Skin of body (tissue), 3 donors: ENCODE data around the gene DNAJC16. TPM values are rescaled to one million over a fixed set of nuclear protein-coding genes. Genes with fewer than 3 reads are reported as not detected.

Experiments used
- DNase-seq: peaks from one replicate; lab custom pipeline; 2025; lab: John Stamatoyannopoulos, UW
- small RNA-seq: library from RNA; depleted of rRNA; stranded (forward); fragments of <200 nt; gene quantifications from one replicate; pipeline ENCODE3, GENCODE V24; 2014; ENCODE audit warnings: low replicate concordance
- total RNA-seq: library from RNA; depleted of rRNA; stranded (reverse); fragments of >200 nt; gene quantifications from one replicate; pipeline ENCODE4 v1.2.3, GENCODE V29; 2014

Gene DNAJC16
- total RNA-seq, 1 donor from 2014 or later = 12.8 TPM

DNA sequence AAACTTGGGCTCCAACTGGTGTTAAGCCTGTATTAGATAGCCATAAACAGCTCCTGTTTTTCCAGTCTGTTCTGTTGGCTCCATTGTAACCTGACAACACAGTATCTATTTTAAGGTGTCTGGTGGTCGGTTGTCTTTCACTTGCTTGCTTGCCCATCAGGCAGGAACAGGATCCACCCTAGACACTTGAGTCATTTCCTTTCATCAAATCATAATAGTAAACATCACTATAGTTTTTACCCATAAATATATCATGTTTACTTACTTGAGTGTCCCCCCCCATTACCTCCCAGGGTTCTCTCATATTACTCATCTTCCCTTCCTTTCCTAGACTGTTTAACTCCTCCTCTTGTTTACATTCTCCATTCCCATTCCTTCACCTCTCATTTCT, 93.5 kb downstream of the DNAJC16 start:
- no peak for DNase-seq

GRCh38 chr1:15620902-15621682, 94.4 kb downstream of the DNAJC16 start:
- DNase-seq = no peak

- no peak for DNase-seq
These were observed 95.3 kb downstream of the DNAJC16 start for GRCh38 chr1:15621975-15622374.

GRCh38 chr1:15622712-15623373, 96.2 kb downstream of the DNAJC16 start:
- no peak for DNase-seq

- DNase-seq = no peak
These were observed 96.8 kb downstream of the DNAJC16 start for GRCh38 chr1:15623435-15623834.

DNA sequence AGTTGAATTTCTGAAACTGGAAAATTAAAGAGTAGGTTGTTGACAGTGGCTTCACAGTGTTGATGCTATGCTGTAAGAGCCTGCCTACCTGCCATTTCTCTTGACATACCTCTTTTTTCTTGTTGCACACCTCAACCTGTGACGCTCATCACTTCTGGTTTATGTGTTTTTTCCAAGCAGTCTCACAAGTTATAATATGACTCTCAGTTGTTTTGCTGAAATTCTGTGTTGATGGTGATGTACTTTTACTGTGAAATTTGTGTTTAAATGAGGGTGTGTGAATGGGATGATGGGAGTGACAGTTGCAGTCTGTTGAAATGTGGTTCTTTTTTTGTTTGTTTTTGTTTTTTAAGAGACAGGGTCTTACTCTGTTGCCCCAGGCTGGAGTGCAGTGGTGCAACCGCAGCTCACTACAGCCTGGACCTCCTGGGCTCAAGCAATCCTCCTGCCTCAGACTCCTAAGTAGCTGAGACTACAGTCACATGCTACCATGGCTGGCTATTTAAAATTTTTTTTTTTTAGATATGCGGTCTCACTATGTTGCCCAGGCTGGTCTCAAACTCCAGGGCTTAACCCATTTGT, 97.6 kb downstream of the DNAJC16 start:
- no peak for DNase-seq

GRCh38 chr1:15625056-15625917, 98.6 kb downstream of the DNAJC16 start:
- no peak for DNase-seq

Small RNAs within 50 kb of the gene (small RNA-seq; reads per million reads assigned to genes)
- gene CD24P1 = not detected
- not detected for gene RNU7-179P
- not detected for gene SCARNA21B

Other genes starting within 250 kb of the DNAJC16 start
- gene EFHD2, start 117.0 kb upstream of the DNAJC16 start, total RNA-seq = 12.6 TPM
- not detected for gene CTRC, start 88.4 kb upstream of the DNAJC16 start, total RNA-seq
- gene CELA2A, start 70.1 kb upstream of the DNAJC16 start, total RNA-seq = not detected
- 0.30 TPM for gene CELA2B, start 50.7 kb upstream of the DNAJC16 start, total RNA-seq
- gene CASP9, start 2.6 kb upstream of the DNAJC16 start, total RNA-seq = 5.1 TPM
- gene AGMAT, start 58.2 kb downstream of the DNAJC16 start, total RNA-seq = 0.99 TPM
- 54.4 TPM for gene DDI2, start 90.6 kb downstream of the DNAJC16 start, total RNA-seq
- gene PLEKHM2, start 157.5 kb downstream of the DNAJC16 start, total RNA-seq = 19.6 TPM
- 0.49 TPM for gene SLC25A34, start 209.4 kb downstream of the DNAJC16 start, total RNA-seq
- gene TMEM82, start 215.7 kb downstream of the DNAJC16 start, total RNA-seq = not detected
- gene FBLIM1, start 231.9 kb downstream of the DNAJC16 start, total RNA-seq = 14.6 TPM